ENCODE measurements around the gene TBCC. TPM values are rescaled to one million over a fixed set of nuclear protein-coding genes. Genes with fewer than 3 reads are reported as not detected.
A peak's percentile ranks its signal among the peaks of the same experiment; 100 is the strongest.

Gene TBCC
- total and polyA plus RNA-seq, 2 of the 13 experiments (the other 11 are each of a cell fraction or from before 2014, with no cell fraction given) = 14.8 to 36.1 TPM

DNA sequence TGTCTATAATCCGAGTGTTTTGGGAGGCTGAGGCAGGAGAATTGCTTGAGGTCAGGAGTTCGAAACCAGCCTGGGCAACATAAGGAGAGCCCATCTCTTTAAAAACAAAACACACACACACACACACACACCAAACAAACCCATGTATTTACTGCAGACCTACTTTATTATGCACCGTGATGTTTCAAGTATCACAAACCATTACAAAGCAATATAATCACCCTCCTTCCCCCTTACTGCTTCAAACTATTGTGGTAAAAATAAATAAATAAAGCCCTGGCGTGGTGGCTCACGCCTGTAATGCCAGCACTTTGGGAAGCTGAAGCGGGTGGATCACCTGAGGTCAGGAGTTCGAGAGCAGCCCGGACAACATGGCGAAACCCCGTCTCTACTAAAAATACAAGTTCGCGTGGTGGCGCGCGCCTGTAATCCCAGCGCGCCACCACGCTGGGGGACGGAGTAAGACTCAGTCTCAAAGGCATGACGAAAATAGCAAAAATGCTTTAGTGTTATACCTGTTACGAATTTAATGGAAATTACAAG, 1.5 kb downstream of the TBCC start:
- intact Hi-C loops (cut with micrococcal nuclease; ENCODE audit: unreplicated experiment) = loop anchor here (10.0 kb wide), 1 partner anchor 180 kb away; the partner anchor contains the start of gene UBR2
- TF ChIP-seq ZNF496 (CRISPR knock-in tag; IDR thresholded peaks at IDR 0.05; ENCODE audit: insufficient replicate concordance) (no peak), HNRNPUL1 (IDR thresholded peaks at IDR 0.05; ENCODE audit: low read depth, low read length) (no peak), ZNF629 (CRISPR knock-in tag; conservative IDR thresholded peaks at IDR 0.05) (no peak), NFKBIZ (CRISPR knock-in tag; IDR thresholded peaks at IDR 0.05) (no peak)
- Histone ChIP-seq H3K9me3 (ENCODE audit: low read length) (no peaks in the 10 kb centered on the region), H3K4me3 (replicated peaks in 1 of 3; ENCODE audit: insufficient read depth in 1 of 3, low read depth in 2 of 3, low read length in 3 of 3) (peak overlapping the region; percentile 83 to 100 (median 99)), H3K36me3 (replicated peaks in 1 of 2; ENCODE audit: control insufficient read depth in 1 of 2, insufficient read depth in 2 of 2, low read length in 2 of 2) (no peaks in the 10 kb centered on the region), H3K9ac (ENCODE audit: insufficient read depth, low read depth, low read length) (peak overlapping the region; percentile 98), H3K27ac (ENCODE audit: extremely low read length, insufficient read depth, low read length) (peak overlapping the region; percentile 93), H3K79me2 (ENCODE audit: insufficient read depth, low read length) (peaks cover 24% of the 10 kb centered on the region), H2AFZ (ENCODE audit: low read length) (no peak overlapping the region), H3K27me3 (ENCODE audit: control insufficient read depth in 1 of 2, insufficient read depth in 2 of 2, low read length in 2 of 2) (no peaks in the 10 kb centered on the region; a peak in 1 of 5 replicates), H4K20me1 (ENCODE audit: insufficient read depth, low read length) (peaks cover 14% of the 10 kb centered on the region; the same call in 1 of the 2 replicates), H3K4me2 (ENCODE audit: low read depth, low read length) (peak overlapping the region; percentile 96), H3K4me1 (ENCODE audit: insufficient read depth, low read length) (peaks cover 48% of the 10 kb centered on the region)
- POLR2A ChIA-PET = interaction anchor here (1.8 to 8.3 kb wide), 7 partner anchors 12 to 180 kb away, joined by 5 to 270 read pairs (median 21); partner anchors contain the start of genes BICRAL and UBR2
- no peak for FAIRE-seq
- CTCF ChIA-PET (ENCODE audit: low intra/inter-chr PET ratio, low total read pairs) = no interaction called here
- DNase-seq (ENCODE audit: low spot score) = no peak
- no TSS peak for BruUV-seq (replicated peaks)
- ATAC-seq = no peak
- WGBS (ENCODE audit: low lambda C conversion rate) = 84% methylated on average over 21 of the region's 21 CpGs
- in situ Hi-C loops (cut with HindIII; ENCODE audit: extremely low pct_ligation_motif_present, low pct_unique_long_range_greater_than_20kb) = no loop called here

- in situ Hi-C loops (cut with HindIII; ENCODE audit: extremely low pct_ligation_motif_present, low pct_unique_long_range_greater_than_20kb) = no loop called here
- DNase-seq (ENCODE audit: low spot score) (no peak), FAIRE-seq (no peak), ATAC-seq (no peak)
- Histone ChIP-seq H4K20me1 (ENCODE audit: insufficient read depth, low read length) (peaks cover 14% of the 10 kb centered on the region; the same call in 1 of the 2 replicates), H2AFZ (ENCODE audit: low read length) (no peak overlapping the region), H3K9ac (ENCODE audit: insufficient read depth, low read depth, low read length) (no peak overlapping the region), H3K4me3 (replicated peaks in 1 of 3; ENCODE audit: insufficient read depth in 1 of 3, low read depth in 2 of 3, low read length in 3 of 3) (no peak overlapping the region), H3K79me2 (ENCODE audit: insufficient read depth, low read length) (peaks cover 21% of the 10 kb centered on the region), H3K4me2 (ENCODE audit: low read depth, low read length) (no peak overlapping the region), H3K36me3 (replicated peaks in 1 of 2; ENCODE audit: control insufficient read depth in 1 of 2, insufficient read depth in 2 of 2, low read length in 2 of 2) (no peaks in the 10 kb centered on the region), H3K27ac (ENCODE audit: extremely low read length, insufficient read depth, low read length) (no peak overlapping the region), H3K27me3 (ENCODE audit: control insufficient read depth in 1 of 2, insufficient read depth in 2 of 2, low read length in 2 of 2) (no peaks in the 10 kb centered on the region; a peak in 1 of 5 replicates), H3K9me3 (ENCODE audit: low read length) (no peaks in the 10 kb centered on the region), H3K4me1 (ENCODE audit: insufficient read depth, low read length) (peaks cover 28% of the 10 kb centered on the region)
- POLR2A ChIA-PET = interaction anchor here (0.6 to 8.3 kb wide), 3 partner anchors 12 to 317 kb away, joined by 3 to 270 read pairs (median 4); partner anchors contain the start of genes BICRAL, KLC4 and MRPL2
- no TSS peak for BruUV-seq (replicated peaks)
- CTCF ChIA-PET (ENCODE audit: low intra/inter-chr PET ratio, low total read pairs) = no interaction called here
- WGBS (ENCODE audit: low lambda C conversion rate) = 66% methylated on average over 5 of the region's 5 CpGs
- intact Hi-C loops (cut with micrococcal nuclease; ENCODE audit: unreplicated experiment) = loop anchor here (10.0 kb wide), 1 partner anchor 178 kb away; the partner anchor contains the start of gene UBR2
- TF ChIP-seq ZNF256 (CRISPR knock-in tag; conservative IDR thresholded peaks at IDR 0.05) (no peak), ZNF382 (CRISPR knock-in tag; IDR thresholded peaks at IDR 0.05; ENCODE audit: borderline replicate concordance) (no peak), ZNF33A (CRISPR knock-in tag; IDR thresholded peaks at IDR 0.05; ENCODE audit: borderline replicate concordance) (no peak), ZFP36L2 (CRISPR knock-in tag; IDR thresholded peaks at IDR 0.05) (no peak), MAFK (conservative IDR thresholded peaks at IDR 0.05 in 1 of 2, IDR thresholded peaks at IDR 0.05 in 1 of 2; ENCODE audit: low read length in 2 of 2) (no peak), HOXA7 (CRISPR knock-in tag; IDR thresholded peaks at IDR 0.05) (no peak), MXD3 (CRISPR knock-in tag; IDR thresholded peaks at IDR 0.05) (no peak), ATF7-NPFF (CRISPR knock-in tag; IDR thresholded peaks at IDR 0.05; ENCODE audit: low read depth) (no peak), ZZZ3 (CRISPR knock-in tag; IDR thresholded peaks at IDR 0.05; ENCODE audit: borderline replicate concordance) (no peak), DNMT3B (CRISPR knock-in tag; conservative IDR thresholded peaks at IDR 0.05) (no peak)
Measured at GRCh38 chr6:42742116-42742894, 3.6 kb downstream of the TBCC start.
